HepG2 (cell line): ENCODE measurements around the gene RALBP1. TPM values are rescaled to one million over a fixed set of nuclear protein-coding genes. Genes with fewer than 3 reads are reported as not detected.

Experiments
- ATAC-seq: fragments of 200-7000 bp; cut with Tn5 transposase; 3 replicates; pipeline ENCODE4 v1.9.1; 2020; ENCODE audit warnings: mild to moderate bottlenecking, moderate library complexity
- BruUV-seq: library from RNA; stranded (reverse); fragments of 400-500 nt; replicated peaks from 2 replicates; lab custom pipeline; 2021; lab: Mats Ljungman, UMichigan
- CTCF ChIA-PET: fragments of 300-600 bp; formaldehyde crosslinking; extraction: SDS; loops from one replicate; lab custom pipeline; 2021; ENCODE audit warnings: low total read pairs, inconsistent platforms, low intra/inter-chr PET ratio; lab: Yijun Ruan, JAX
- POLR2A ChIA-PET: fragments of 350-600 bp; sonication (Branson Sonifier 250); formaldehyde crosslinking; loops from one replicate; lab custom pipeline; 2020; ENCODE audit warnings: antibody characterized with exemption, inconsistent platforms; lab: Yijun Ruan, JAX
- DNase-seq: peaks from one replicate; pipeline ENCODE4 v3.0.0-alpha.2; 2015; ENCODE audit warnings: low spot score
- FAIRE-seq: peaks from 3 replicates; lab custom pipeline; 2011; peaks lifted over from hg19 to GRCh38; lab: Jason Lieb, UNC
- H2AFZ ChIP-seq: one replicate; pipeline ENCODE4 v1.6.1; 2011; ENCODE audit warnings: low read length, inconsistent platforms
- H3K27ac ChIP-seq: fragments of 300-600 bp; 3 replicates; pipeline ENCODE4 v1.8.0; 2011; ENCODE audit warnings: mixed run types, mild to moderate bottlenecking, mixed read lengths, low read length, inconsistent platforms; ENCODE audit not compliant: insufficient read depth; ENCODE audit errors: extremely low read length
- H3K27me3 ChIP-seq, 2 experiments: fragments of 200-600 bp in 1 of 2; 2 replicates in 1 of 2; 3 replicates in 1 of 2; pipeline versions ENCODE4 v1.6.0 to v1.8.0; 2011; ENCODE audit warnings: low read length in 2 of 2, mild to moderate bottlenecking in 2 of 2, moderate library complexity in 2 of 2, inconsistent platforms in 1 of 2; ENCODE audit not compliant: insufficient read depth in 2 of 2, control insufficient read depth in 1 of 2
- H3K36me3 ChIP-seq, 2 experiments: fragments of 200-600 bp in 1 of 2; replicated peaks in 1 of 2; 2 replicates in 1 of 2; 3 replicates in 1 of 2; pipeline versions ENCODE4 v1.5.1 to v1.8.0; 2011; ENCODE audit warnings: low read length in 2 of 2, inconsistent platforms in 1 of 2; ENCODE audit not compliant: insufficient read depth in 2 of 2, control insufficient read depth in 1 of 2
- H3K4me1 ChIP-seq: 2 replicates; pipeline ENCODE4 v1.5.1; 2012; ENCODE audit warnings: low read length, inconsistent platforms; ENCODE audit not compliant: insufficient read depth
- H3K4me2 ChIP-seq: 2 replicates; pipeline ENCODE4 v1.6.0; 2011; ENCODE audit warnings: low read depth, low read length, inconsistent platforms
- H3K4me3 ChIP-seq, 3 experiments: fragments of 200-600 bp in 1 of 3; sonication (generic), shearing (Covaris generic) in 1 of 3; replicated peaks in 1 of 3; 2 replicates each; pipeline ENCODE4 v1.5.1; 2011 to 2016; ENCODE audit warnings: low read length in 3 of 3, inconsistent platforms in 2 of 3, low read depth in 2 of 3, mild to moderate bottlenecking in 2 of 3, control low read depth in 1 of 3, mixed read lengths in 1 of 3; ENCODE audit not compliant: insufficient read depth in 1 of 3
- H3K79me2 ChIP-seq: one replicate; pipeline ENCODE4 v1.6.1; 2011; ENCODE audit warnings: low read length, inconsistent platforms; ENCODE audit not compliant: insufficient read depth
- H3K9ac ChIP-seq: 2 replicates; pipeline ENCODE4 v1.6.0; 2011; ENCODE audit warnings: mild to moderate bottlenecking, low read depth, low read length, inconsistent platforms; ENCODE audit not compliant: insufficient read depth
- H3K9me3 ChIP-seq: 2 replicates; pipeline ENCODE4 v1.5.1; 2012; ENCODE audit warnings: mild to moderate bottlenecking, low read length
- H4K20me1 ChIP-seq: 2 replicates; pipeline ENCODE4 v1.6.0; 2011; ENCODE audit warnings: inconsistent platforms, mild to moderate bottlenecking, low read length, moderate library complexity; ENCODE audit not compliant: insufficient read depth
- ARNTL ChIP-seq: sonication (generic); formaldehyde crosslinking; IDR thresholded peaks from 2 replicates; pipeline ENCODE4 v1.4.0; 2020; ENCODE audit warnings: mild to moderate bottlenecking, missing genetic modification reagents
- MXD4 ChIP-seq: IDR thresholded peaks from 2 replicates; pipeline ENCODE4 v1.6.1; 2016; ENCODE audit warnings: mild to moderate bottlenecking, missing biosample characterization, missing genetic modification reagents
- PCBP1 ChIP-seq: fragments of 200-400 bp; formaldehyde crosslinking; IDR thresholded peaks from 2 replicates; pipeline ENCODE4 v1.6.1; 2017; ENCODE audit warnings: mild to moderate bottlenecking, low read depth, low read length, borderline replicate concordance
- ZNF720 ChIP-seq: sonication (generic); formaldehyde crosslinking; IDR thresholded peaks from 2 replicates; pipeline ENCODE4 v1.4.0; 2020; ENCODE audit warnings: missing genetic modification reagents
- ZNF773 ChIP-seq: sonication (generic); formaldehyde crosslinking; IDR thresholded peaks from 2 replicates; pipeline ENCODE4 v1.4.0; 2020; ENCODE audit warnings: missing genetic modification reagents, borderline replicate concordance
- ZNF83 ChIP-seq: sonication (generic); formaldehyde crosslinking; IDR thresholded peaks from 2 replicates; pipeline ENCODE4 v1.4.0; 2020; ENCODE audit warnings: missing genetic modification reagents, mild to moderate bottlenecking, borderline replicate concordance
- WGBS: methylation state at CpG from one replicate; pipeline ENCODE4 v1.1.6; 2017; ENCODE audit warnings: low lambda C conversion rate; 5-methylcytosine and 5-hydroxymethylcytosine counted together
- in situ Hi-C: cut with HindIII; loops from 2 replicates; pipeline ENCODE4 v1.10.0; 2017; ENCODE audit warnings: low pct_unique_long_range_greater_than_20kb; ENCODE audit not compliant: extremely low pct_ligation_motif_present
- intact Hi-C: fragments of 100-400 bp; cut with micrococcal nuclease; formaldehyde crosslinking; loops from one replicate; pipeline ENCODE4 v1.10.0; 2022; ENCODE audit not compliant: unreplicated experiment
- polyA plus RNA-seq, 8 experiments: library from polyadenylated mRNA; depleted of rRNA in 3 of 8; stranded (reverse) in 7 of 8; unstranded in 1 of 8; fragments of >200 nt; fragmentation: Illumina TruSeq in 4 of 8; extraction: Trizol in 4 of 8; gene quantifications; 2 replicates each; pipeline versions ENCODE4 v1.2.1 to v1.2.3, GENCODE V29; 2011 to 2016; ENCODE audit warnings: low read depth in 4 of 8, missing spikeins in 1 of 8, mixed read lengths in 1 of 8; ENCODE audit not compliant: insufficient read depth in 1 of 8
- total RNA-seq, 5 experiments: library from RNA; depleted of rRNA; stranded (reverse); fragments of >200 nt; fragmentation: Illumina TruSeq; extraction: Trizol; gene quantifications; 2 replicates each; pipeline ENCODE4 v1.2.3, GENCODE V29; 2016; ENCODE audit warnings: low read depth in 1 of 5
- TF ChIP-seq, protein P1 (sequence below): IDR thresholded peaks from 2 replicates; pipeline ENCODE4 v1.6.1; 2018; ENCODE audit warnings: missing genetic modification reagents
- TF ChIP-seq, protein P2 (sequence below): sonication (generic); formaldehyde crosslinking; IDR thresholded peaks from 2 replicates; pipeline ENCODE4 v1.9.0; 2021; ENCODE audit warnings: missing genetic modification reagents, borderline replicate concordance
- TF ChIP-seq, protein P3 (sequence below): sonication (generic); formaldehyde crosslinking; IDR thresholded peaks from 2 replicates; pipeline ENCODE4 v1.8.0; 2022; ENCODE audit warnings: low read depth, missing genetic modification reagents
- TF ChIP-seq, protein P4 (sequence below): sonication (generic); formaldehyde crosslinking; IDR thresholded peaks from 2 replicates; pipeline ENCODE4 v1.5.0; 2020; ENCODE audit warnings: missing genetic modification reagents

RALBP1 gene
- total and polyA plus RNA-seq, 2 of the 13 experiments (the other 11 are each of a cell fraction or from before 2014, with no cell fraction given) = 24.5 to 33.1 TPM

DNA sequence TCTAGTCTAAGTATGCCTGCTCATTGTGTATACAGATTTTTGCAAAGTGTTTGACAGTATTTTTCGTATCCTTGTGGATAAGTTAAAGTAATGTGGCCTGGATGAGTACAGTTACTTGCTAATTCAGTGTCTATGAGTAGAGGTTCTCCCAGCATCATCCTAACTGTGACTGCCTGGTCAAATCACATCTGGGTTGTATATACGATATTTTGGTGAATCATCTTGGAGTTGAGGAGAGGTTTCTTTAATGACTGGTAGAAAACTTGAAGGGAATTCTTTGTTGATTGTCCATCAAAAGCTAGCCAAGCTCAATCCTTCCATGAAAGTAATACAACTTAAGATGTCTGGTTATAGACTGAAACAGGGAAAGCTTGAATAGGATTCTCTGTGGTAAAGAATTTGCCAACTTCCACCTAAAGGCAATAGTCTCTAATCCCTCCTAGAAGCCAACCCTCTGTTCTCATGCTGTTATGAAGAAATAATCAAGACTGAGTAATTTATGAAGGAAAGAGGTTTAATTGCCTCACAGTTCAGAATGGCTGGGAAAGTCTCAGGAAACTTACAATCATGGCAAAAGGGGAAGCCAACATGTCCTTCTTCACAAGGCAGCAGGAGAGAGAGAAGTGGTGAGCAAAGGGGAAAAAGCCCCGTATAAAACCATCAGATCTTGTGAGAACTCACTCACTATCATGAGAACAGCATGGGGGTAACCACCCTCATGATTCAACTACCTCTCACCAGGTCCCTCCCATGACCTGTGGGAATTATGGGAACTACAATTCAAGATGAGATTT is 19.4 kb upstream of the RALBP1 start (continued):
- TF ChIP-seq, protein P1, sequence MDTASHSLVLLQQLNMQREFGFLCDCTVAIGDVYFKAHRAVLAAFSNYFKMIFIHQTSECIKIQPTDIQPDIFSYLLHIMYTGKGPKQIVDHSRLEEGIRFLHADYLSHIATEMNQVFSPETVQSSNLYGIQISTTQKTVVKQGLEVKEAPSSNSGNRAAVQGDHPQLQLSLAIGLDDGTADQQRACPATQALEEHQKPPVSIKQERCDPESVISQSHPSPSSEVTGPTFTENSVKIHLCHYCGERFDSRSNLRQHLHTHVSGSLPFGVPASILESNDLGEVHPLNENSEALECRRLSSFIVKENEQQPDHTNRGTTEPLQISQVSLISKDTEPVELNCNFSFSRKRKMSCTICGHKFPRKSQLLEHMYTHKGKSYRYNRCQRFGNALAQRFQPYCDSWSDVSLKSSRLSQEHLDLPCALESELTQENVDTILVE = no peak
- TF ChIP-seq, protein P2, sequence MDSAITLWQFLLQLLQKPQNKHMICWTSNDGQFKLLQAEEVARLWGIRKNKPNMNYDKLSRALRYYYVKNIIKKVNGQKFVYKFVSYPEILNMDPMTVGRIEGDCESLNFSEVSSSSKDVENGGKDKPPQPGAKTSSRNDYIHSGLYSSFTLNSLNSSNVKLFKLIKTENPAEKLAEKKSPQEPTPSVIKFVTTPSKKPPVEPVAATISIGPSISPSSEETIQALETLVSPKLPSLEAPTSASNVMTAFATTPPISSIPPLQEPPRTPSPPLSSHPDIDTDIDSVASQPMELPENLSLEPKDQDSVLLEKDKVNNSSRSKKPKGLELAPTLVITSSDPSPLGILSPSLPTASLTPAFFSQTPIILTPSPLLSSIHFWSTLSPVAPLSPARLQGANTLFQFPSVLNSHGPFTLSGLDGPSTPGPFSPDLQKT = no peak
- TF ChIP-seq ZNF773 (CRISPR knock-in tag) (no peak), ZNF720 (CRISPR knock-in tag) (no peak)

DNA sequence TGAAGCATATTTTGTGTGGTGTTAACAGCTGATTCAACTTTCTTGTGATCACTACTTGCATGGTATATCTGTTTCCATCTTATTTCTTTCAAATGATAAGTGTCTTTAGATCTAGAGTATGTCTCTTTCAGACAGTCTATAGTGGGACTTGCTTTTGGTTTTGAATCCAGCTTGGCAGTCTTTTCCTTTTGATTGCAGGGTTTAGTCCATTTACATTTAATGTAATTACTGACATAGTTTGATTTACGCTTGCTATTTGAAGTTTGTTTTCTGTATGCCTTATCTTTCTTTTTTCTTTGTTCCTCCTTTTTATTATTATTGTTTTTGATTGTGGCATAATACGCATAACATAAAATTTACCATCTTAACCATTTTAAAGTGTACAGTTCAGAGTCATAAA is 9.2 kb upstream of the RALBP1 start:
- H3K4me2 ChIP-seq = no peak overlapping the region
- WGBS = 1% methylated on average over 2 of the region's 2 CpGs
- H3K27ac ChIP-seq = no peak overlapping the region
- no peaks in the 10 kb centered on the region for H3K27me3 ChIP-seq
- BruUV-seq = no TSS peak
- FAIRE-seq = no peak
- H3K9ac ChIP-seq = no peak overlapping the region
- peaks cover 9% of the 10 kb centered on the region; the same call in 1 of the 2 replicates for H3K9me3 ChIP-seq
- no peak for ATAC-seq
- TF ChIP-seq, protein P3, sequence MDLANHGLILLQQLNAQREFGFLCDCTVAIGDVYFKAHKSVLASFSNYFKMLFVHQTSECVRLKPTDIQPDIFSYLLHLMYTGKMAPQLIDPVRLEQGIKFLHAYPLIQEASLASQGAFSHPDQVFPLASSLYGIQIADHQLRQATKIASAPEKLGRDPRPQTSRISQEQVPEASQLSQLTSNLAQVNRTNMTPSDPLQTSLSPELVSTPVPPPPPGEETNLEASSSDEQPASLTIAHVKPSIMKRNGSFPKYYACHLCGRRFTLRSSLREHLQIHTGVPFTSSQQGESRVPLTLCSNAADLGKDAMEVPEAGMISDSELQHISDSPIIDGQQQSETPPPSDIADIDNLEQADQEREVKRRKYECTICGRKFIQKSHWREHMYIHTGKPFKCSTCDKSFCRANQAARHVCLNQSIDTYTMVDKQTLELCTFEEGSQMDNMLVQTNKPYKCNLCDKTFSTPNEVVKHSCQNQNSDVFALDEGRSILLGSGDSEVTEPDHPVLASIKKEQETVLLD (CRISPR knock-in tag) = no peak
- no peak for TF ChIP-seq MXD4 (CRISPR knock-in tag)
- no peak for TF ChIP-seq PCBP1
- TF ChIP-seq ARNTL (CRISPR knock-in tag) = no peak
- no peak for TF ChIP-seq ZNF83 (CRISPR knock-in tag)
- TF ChIP-seq, protein P4, sequence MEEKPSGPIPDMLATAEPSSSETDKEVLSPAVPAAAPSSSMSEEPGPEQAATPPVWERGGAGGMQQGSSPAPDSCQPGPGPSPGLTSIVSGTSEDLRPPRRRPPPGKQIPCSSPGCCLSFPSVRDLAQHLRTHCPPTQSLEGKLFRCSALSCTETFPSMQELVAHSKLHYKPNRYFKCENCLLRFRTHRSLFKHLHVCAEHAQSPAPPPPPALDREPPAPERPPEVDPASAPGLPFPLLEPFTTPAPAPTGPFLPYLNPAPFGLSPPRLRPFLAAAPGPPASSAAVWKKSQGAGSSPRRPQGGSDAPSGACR (CRISPR knock-in tag) = no peak
- intact Hi-C loops = loop anchor here (5.0 kb wide), 1 partner anchor 309 kb away; no protein-coding TSS in a partner anchor
- DNase-seq = no peak
- H3K4me1 ChIP-seq = no peaks in the 10 kb centered on the region
- CTCF ChIA-PET = no interaction called here
- H3K4me3 ChIP-seq = no peak overlapping the region
- H3K79me2 ChIP-seq = no peaks in the 10 kb centered on the region
- in situ Hi-C loops = no loop called here
- H3K36me3 ChIP-seq = no peaks in the 10 kb centered on the region
- POLR2A ChIA-PET = no interaction called here
- no peaks in the 10 kb centered on the region for H4K20me1 ChIP-seq
- H2AFZ ChIP-seq = no peak overlapping the region
